ENCODE measurements around the gene ADD3. TPM values are rescaled to one million over a fixed set of nuclear protein-coding genes. Genes with fewer than 3 reads are reported as not detected.

Gene ADD3
- total RNA-seq, 3 donors from 2014 or later: 109 to 165 (median 141) TPM

GRCh38 chr10:110013630-110014293 is 6.0 kb downstream of the ADD3 start:
- H3K36me3 ChIP-seq (ENCODE audit: low read depth): no peaks in the 10 kb centered on the region
- DNase-seq: no peak
- peaks cover 22% of the 10 kb centered on the region for H3K4me1 ChIP-seq (ENCODE audit: low read depth)
- peak; percentile 56 for ATAC-seq
- no peak for TF ChIP-seq CTCF (IDR thresholded peaks at IDR 0.05)
- intact Hi-C loops (cut with DNase I, micrococcal nuclease): no loop called here
- no peaks in the 10 kb centered on the region for H3K9me3 ChIP-seq
- H3K4me3 ChIP-seq: no peak overlapping the region

GRCh38 chr10:110016039-110016438 is 8.3 kb downstream of the ADD3 start:
- Histone ChIP-seq H3K36me3 (ENCODE audit: low read depth) (no peaks in the 10 kb centered on the region), H3K9me3 (no peaks in the 10 kb centered on the region), H3K4me3 (no peak overlapping the region), H3K4me1 (ENCODE audit: low read depth) (peaks cover 5% of the 10 kb centered on the region)
- ATAC-seq (peak; percentile 61), DNase-seq (no peak)
- TF ChIP-seq CTCF (IDR thresholded peaks at IDR 0.05): no peak
- intact Hi-C loops (cut with DNase I, micrococcal nuclease): no loop called here

GRCh38 chr10:110017052-110017451 is 9.3 kb downstream of the ADD3 start:
- ATAC-seq (no peak), DNase-seq (no peak)
- no peak for TF ChIP-seq CTCF (IDR thresholded peaks at IDR 0.05)
- Histone ChIP-seq H3K4me3 (no peak overlapping the region), H3K9me3 (no peaks in the 10 kb centered on the region), H3K36me3 (ENCODE audit: low read depth) (no peaks in the 10 kb centered on the region), H3K4me1 (ENCODE audit: low read depth) (no peaks in the 10 kb centered on the region)
- intact Hi-C loops (cut with DNase I, micrococcal nuclease): no loop called here

- H3K36me3 ChIP-seq (ENCODE audit: low read depth): no peaks in the 10 kb centered on the region
- no peak for TF ChIP-seq CTCF (IDR thresholded peaks at IDR 0.05)
- intact Hi-C loops (cut with DNase I, micrococcal nuclease): no loop called here
- no peak overlapping the region for H3K4me3 ChIP-seq
- no peaks in the 10 kb centered on the region for H3K9me3 ChIP-seq
- H3K4me1 ChIP-seq (ENCODE audit: low read depth): no peaks in the 10 kb centered on the region
- no peak for ATAC-seq
- no peak for DNase-seq
These were observed 10.1 kb downstream of the ADD3 start for GRCh38 chr10:110017907-110018306.

- Histone ChIP-seq H3K4me1 (ENCODE audit: low read depth) (no peaks in the 10 kb centered on the region), H3K36me3 (ENCODE audit: low read depth) (no peaks in the 10 kb centered on the region), H3K4me3 (no peak overlapping the region), H3K9me3 (no peaks in the 10 kb centered on the region)
- no peak for DNase-seq
- no peak for ATAC-seq
- no peak for TF ChIP-seq CTCF (IDR thresholded peaks at IDR 0.05)
- intact Hi-C loops (cut with DNase I, micrococcal nuclease): no loop called here
These were observed 12.5 kb downstream of the ADD3 start for GRCh38 chr10:110020265-110020664.
